GM12878 (cell line): ENCODE data around the gene UBXN6. TPM values are rescaled to one million over a fixed set of nuclear protein-coding genes. Genes with fewer than 3 reads are reported as not detected.

ENCODE experiments used
- ATAC-seq: fragments of 200-7000 bp; cut with Tn5 transposase; 3 replicates; pipeline ENCODE4 v1.9.1; 2020; ENCODE audit warnings: mild to moderate bottlenecking, moderate library complexity
- BruUV-seq: library from RNA; stranded (reverse); fragments of 400-500 nt; replicated peaks from 2 replicates; lab custom pipeline; 2021; lab: Mats Ljungman, UMichigan
- CTCF ChIA-PET: fragments of 300-600 bp; sonication (Branson Sonifier 250); formaldehyde crosslinking; extraction: SDS; loops from one replicate; lab custom pipeline; 2021; ENCODE audit warnings: inconsistent platforms; lab: Yijun Ruan, JAX
- POLR2A ChIA-PET: fragments of 350-600 bp; formaldehyde crosslinking; extraction: SDS; loops from one replicate; lab custom pipeline; 2021; ENCODE audit warnings: inconsistent platforms; lab: Charles Lee
- RAD21 ChIA-PET: fragments of 300-600 bp; sonication (Branson Sonifier 250); formaldehyde crosslinking; loops from one replicate; lab custom pipeline; 2023; ENCODE audit warnings: antibody characterized with exemption; ENCODE audit not compliant: unreplicated experiment; lab: Charles Lee
- SMC1A ChIA-PET: fragments of 300-600 bp; sonication (Branson Sonifier 250); formaldehyde crosslinking; loops from one replicate; lab custom pipeline; 2023; ENCODE audit not compliant: unreplicated experiment, uncharacterized antibody; lab: Charles Lee
- DNase-seq: peaks from one replicate; pipeline ENCODE4 v3.0.0-alpha.2; 2011; ENCODE audit warnings: low read depth, low spot score
- FAIRE-seq: peaks from 3 replicates; lab custom pipeline; 2011; peaks lifted over from hg19 to GRCh38; lab: Jason Lieb, UNC
- H2AFZ ChIP-seq: 2 replicates; pipeline ENCODE4 v1.6.0; 2011; ENCODE audit warnings: low read depth, low read length, control low read depth; ENCODE audit not compliant: control insufficient read depth
- H3K27ac ChIP-seq: 2 replicates; pipeline ENCODE4 v1.5.1; 2011; ENCODE audit warnings: control low read depth; ENCODE audit not compliant: control insufficient read depth, insufficient read depth
- H3K27me3 ChIP-seq, 2 experiments: replicated peaks in 1 of 2; 2 replicates each; pipeline versions ENCODE4 v1.6.0 to v1.6.1; 2011; ENCODE audit warnings: low read length in 1 of 2; ENCODE audit not compliant: control insufficient read depth in 2 of 2, insufficient read depth in 2 of 2
- H3K36me3 ChIP-seq, 2 experiments: 2 replicates each; pipeline ENCODE4 v1.5.1; 2011; ENCODE audit warnings: low read length in 1 of 2; ENCODE audit not compliant: control insufficient read depth in 2 of 2, insufficient read depth in 2 of 2
- H3K4me1 ChIP-seq: 2 replicates; pipeline ENCODE4 v1.6.1; 2011; ENCODE audit warnings: mild to moderate bottlenecking, low read length, moderate library complexity, mixed read lengths; ENCODE audit not compliant: control insufficient read depth, insufficient read depth
- H3K4me2 ChIP-seq: 2 replicates; pipeline ENCODE4 v1.6.0; 2011; ENCODE audit warnings: control low read depth; ENCODE audit not compliant: control insufficient read depth, insufficient read depth
- H3K4me3 ChIP-seq: fragments of 200-600 bp; sonication (generic); 2 replicates; pipeline ENCODE4 v1.5.1; 2016
- H3K79me2 ChIP-seq: 2 replicates; pipeline ENCODE4 v1.6.0; 2011; ENCODE audit warnings: low read length; ENCODE audit not compliant: control insufficient read depth, insufficient read depth
- H3K9ac ChIP-seq: 2 replicates; pipeline ENCODE4 v1.8.0; 2011; ENCODE audit warnings: low read length, control low read depth, mixed read lengths; ENCODE audit not compliant: control insufficient read depth, insufficient read depth
- H3K9me3 ChIP-seq: replicated peaks from 3 replicates; pipeline ENCODE4 v1.5.1; 2011; ENCODE audit warnings: mild to moderate bottlenecking, low read length; ENCODE audit not compliant: control insufficient read depth, insufficient read depth
- H4K20me1 ChIP-seq: 2 replicates; pipeline ENCODE4 v1.6.0; 2011; ENCODE audit not compliant: control insufficient read depth, insufficient read depth
- CHD2 ChIP-seq: IDR thresholded peaks from 2 replicates; pipeline ENCODE4 v1.6.1; 2011; ENCODE audit warnings: low read depth, low read length, improper control_type of control experiment, borderline replicate concordance
- FOXM1 ChIP-seq: IDR thresholded peaks from 2 replicates; pipeline ENCODE4 v1.6.1; 2012; ENCODE audit warnings: low read depth, mild to moderate bottlenecking, inconsistent platforms, low read length, moderate library complexity
- KAT2A ChIP-seq: conservative IDR thresholded peaks from 2 replicates; pipeline ENCODE4 v1.6.1; 2011; ENCODE audit warnings: low read depth, low read length; ENCODE audit not compliant: control insufficient read depth
- LARP7 ChIP-seq: fragments of 450-650 bp; IDR thresholded peaks from 2 replicates; pipeline ENCODE4 v1.6.1; 2017; ENCODE audit warnings: mild to moderate bottlenecking
- NFYB ChIP-seq: IDR thresholded peaks from 2 replicates; pipeline ENCODE4 v1.6.1; 2011; ENCODE audit warnings: low read depth, mild to moderate bottlenecking, low read length, improper control_type of control experiment, moderate library complexity; ENCODE audit not compliant: insufficient read depth
- PML ChIP-seq: IDR thresholded peaks from 2 replicates; pipeline ENCODE4 v1.6.1; 2012; ENCODE audit warnings: low read length, inconsistent platforms
- RAD21 ChIP-seq: IDR thresholded peaks from 2 replicates; pipeline ENCODE4 v1.6.1; 2011; ENCODE audit warnings: mild to moderate bottlenecking, low read depth, low read length, moderate library complexity; ENCODE audit not compliant: insufficient read depth
- SIX5 ChIP-seq: IDR thresholded peaks from 2 replicates; pipeline ENCODE4 v1.6.1; 2011; ENCODE audit warnings: mild to moderate bottlenecking, low read depth, low read length, moderate library complexity; ENCODE audit not compliant: severe bottlenecking
- SMARCA5 ChIP-seq: fragments of 450-650 bp; IDR thresholded peaks from 2 replicates; pipeline ENCODE4 v1.6.1; 2017; ENCODE audit warnings: mild to moderate bottlenecking
- TCF12 ChIP-seq: IDR thresholded peaks from 2 replicates; pipeline ENCODE4 v1.6.1; 2011; ENCODE audit warnings: low read depth, mild to moderate bottlenecking, low read length
- ZNF384 ChIP-seq: IDR thresholded peaks from 2 replicates; pipeline ENCODE4 v1.6.1; 2012; ENCODE audit warnings: low read depth, mild to moderate bottlenecking, low read length, improper control_type of control experiment, borderline replicate concordance
- ZNF592 ChIP-seq: fragments of 450-650 bp; IDR thresholded peaks from 2 replicates; pipeline ENCODE4 v1.6.1; 2017; ENCODE audit warnings: mild to moderate bottlenecking, moderate library complexity
- ZNF622 ChIP-seq: fragments of 450-650 bp; IDR thresholded peaks from 2 replicates; pipeline ENCODE4 v1.6.1; 2017; ENCODE audit warnings: mild to moderate bottlenecking, inconsistent platforms
- WGBS: methylation state at CpG from one replicate; pipeline ENCODE4 v1.1.6; 2016; ENCODE audit warnings: low lambda C conversion rate; ENCODE audit not compliant: insufficient replicate concordance, insufficient coverage; ENCODE audit errors: missing lambda C conversion rate; 5-methylcytosine and 5-hydroxymethylcytosine counted together
- in situ Hi-C: fragments of 300-500 bp; cut with MboI; formaldehyde crosslinking; loops from 9 replicates; pipeline ENCODE4 v1.14.3; 2018; ENCODE audit warnings: mixed read lengths
- intact Hi-C: fragments of 100-400 bp; cut with micrococcal nuclease; formaldehyde crosslinking; loops from one replicate; pipeline ENCODE4 v1.14.2; 2022; ENCODE audit not compliant: unreplicated experiment
- polyA plus RNA-seq, 11 experiments: library from polyadenylated mRNA; depleted of rRNA in 4 of 11; unstranded in 6 of 11; stranded (reverse) in 5 of 11; fragments of >200 nt; fragmentation: Nextera tagmentation in 4 of 11; fragmentation: Illumina TruSeq in 1 of 11; extraction: Ambion mirVana in 4 of 11; extraction: Trizol in 1 of 11; gene quantifications; 1 replicate in 1 of 11; 2 replicates in 10 of 11; pipeline versions ENCODE4 v1.2.1 to v1.2.3, GENCODE V29; 2011 to 2016; ENCODE audit warnings: inconsistent platforms in 2 of 11, missing spikeins in 2 of 11, low read depth in 1 of 11
- total RNA-seq, 4 experiments: library from RNA; depleted of rRNA in 3 of 4; stranded (reverse); fragments of >200 nt in 3 of 4; fragmentation: Illumina TruSeq in 1 of 4; extraction: Trizol in 1 of 4; gene quantifications; 2 replicates each; pipeline versions ENCODE4 v1.2.1 to v1.2.3, GENCODE V29; 2013 to 2021
- TF ChIP-seq, protein P1 (sequence below): fragments of 450-650 bp; formaldehyde crosslinking; IDR thresholded peaks from 2 replicates; pipeline ENCODE4 v1.5.0; 2022; ENCODE audit warnings: mild to moderate bottlenecking, missing genetic modification characterization

UBXN6 gene
- total and polyA plus RNA-seq, 10 of the 15 experiments (the other 5 are each of a cell fraction or from before 2014, with no cell fraction given) = 0.47 to 50.8 (median 13.0) TPM

DNA sequence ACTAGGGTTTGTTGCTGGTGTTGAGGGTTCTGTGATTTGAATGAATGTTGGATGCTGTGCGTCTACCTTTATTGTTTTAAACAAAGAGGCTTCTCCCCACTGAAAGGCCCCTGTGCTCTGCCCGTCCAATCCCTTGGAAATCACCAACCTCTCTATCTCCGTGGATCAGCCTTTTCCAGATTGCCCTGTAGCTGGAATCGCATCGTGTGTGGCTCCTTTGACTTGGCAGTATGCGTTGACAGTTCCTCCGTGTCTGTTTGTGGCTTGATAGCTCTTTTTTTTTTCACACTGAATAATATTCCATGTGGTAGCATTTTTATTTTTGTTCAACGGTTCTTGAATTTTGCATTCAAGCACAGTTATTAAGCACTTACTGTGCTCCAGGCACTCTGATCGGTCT is 23.2 kb downstream of the UBXN6 start (continued):
- TF ChIP-seq, protein P1, sequence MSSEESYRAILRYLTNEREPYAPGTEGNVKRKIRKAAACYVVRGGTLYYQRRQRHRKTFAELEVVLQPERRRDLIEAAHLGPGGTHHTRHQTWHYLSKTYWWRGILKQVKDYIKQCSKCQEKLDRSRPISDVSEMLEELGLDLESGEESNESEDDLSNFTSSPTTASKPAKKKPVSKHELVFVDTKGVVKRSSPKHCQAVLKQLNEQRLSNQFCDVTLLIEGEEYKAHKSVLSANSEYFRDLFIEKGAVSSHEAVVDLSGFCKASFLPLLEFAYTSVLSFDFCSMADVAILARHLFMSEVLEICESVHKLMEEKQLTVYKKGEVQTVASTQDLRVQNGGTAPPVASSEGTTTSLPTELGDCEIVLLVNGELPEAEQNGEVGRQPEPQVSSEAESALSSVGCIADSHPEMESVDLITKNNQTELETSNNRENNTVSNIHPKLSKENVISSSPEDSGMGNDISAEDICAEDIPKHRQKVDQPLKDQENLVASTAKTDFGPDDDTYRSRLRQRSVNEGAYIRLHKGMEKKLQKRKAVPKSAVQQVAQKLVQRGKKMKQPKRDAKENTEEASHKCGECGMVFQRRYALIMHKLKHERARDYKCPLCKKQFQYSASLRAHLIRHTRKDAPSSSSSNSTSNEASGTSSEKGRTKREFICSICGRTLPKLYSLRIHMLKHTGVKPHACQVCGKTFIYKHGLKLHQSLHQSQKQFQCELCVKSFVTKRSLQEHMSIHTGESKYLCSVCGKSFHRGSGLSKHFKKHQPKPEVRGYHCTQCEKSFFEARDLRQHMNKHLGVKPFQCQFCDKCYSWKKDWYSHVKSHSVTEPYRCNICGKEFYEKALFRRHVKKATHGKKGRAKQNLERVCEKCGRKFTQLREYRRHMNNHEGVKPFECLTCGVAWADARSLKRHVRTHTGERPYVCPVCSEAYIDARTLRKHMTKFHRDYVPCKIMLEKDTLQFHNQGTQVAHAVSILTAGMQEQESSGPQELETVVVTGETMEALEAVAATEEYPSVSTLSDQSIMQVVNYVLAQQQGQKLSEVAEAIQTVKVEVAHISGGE (CRISPR knock-in tag) = no peak

DNA sequence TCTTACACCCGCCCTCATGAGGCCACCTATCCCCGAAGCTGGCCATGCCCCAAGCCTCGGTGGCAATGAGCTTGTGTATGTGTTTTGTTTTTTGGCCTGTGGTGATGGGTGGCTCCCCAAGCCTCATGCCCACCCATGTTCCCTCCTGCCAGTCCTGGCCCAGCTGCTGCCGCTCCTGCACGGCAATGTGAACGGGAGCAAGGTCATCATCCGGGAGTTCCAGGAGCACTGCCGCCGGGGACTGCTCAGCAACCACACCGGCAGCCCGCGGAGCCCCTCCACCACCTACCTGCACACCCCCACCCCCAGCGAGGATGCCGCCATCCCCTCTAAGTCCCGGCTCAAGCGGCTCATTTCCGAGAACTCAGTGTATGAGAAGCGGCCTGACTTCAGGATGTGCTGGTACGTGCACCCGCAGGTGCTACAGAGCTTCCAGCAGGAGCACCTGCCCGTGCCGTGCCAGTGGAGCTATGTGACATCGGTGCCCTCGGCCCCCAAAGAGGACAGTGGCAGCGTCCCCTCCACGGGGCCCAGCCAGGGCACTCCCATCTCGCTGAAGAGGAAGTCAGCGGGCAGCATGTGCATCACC is 24.6 kb downstream of the UBXN6 start:
- no TSS peak for BruUV-seq
- Histone ChIP-seq H3K4me2 (no peak overlapping the region), H3K27ac (no peak overlapping the region), H3K4me3 (no peak overlapping the region)
- CTCF ChIA-PET = no interaction called here
- TF ChIP-seq PML = no peak
- TF ChIP-seq RAD21 = no peak
- no peak for TF ChIP-seq FOXM1
- no peak for TF ChIP-seq SMARCA5
- TF ChIP-seq KAT2A = no peak
- no peak for TF ChIP-seq ZNF384
- TF ChIP-seq LARP7 = no peak
- no peak for TF ChIP-seq CHD2
- TF ChIP-seq NFYB = no peak
- TF ChIP-seq ZNF622 = no peak
- TF ChIP-seq TCF12 = no peak
- no peak for TF ChIP-seq SIX5
- TF ChIP-seq ZNF592 = no peak
- TF ChIP-seq, all 136 proteins: peak for 0
- Histone ChIP-seq H3K27me3 (no peaks in the 10 kb centered on the region), H4K20me1 (no peaks in the 10 kb centered on the region), H3K9me3 (no peaks in the 10 kb centered on the region), H3K9ac (no peak overlapping the region; the same call in 1 of the 2 replicates), H3K4me1 (peaks cover 21% of the 10 kb centered on the region), H3K79me2 (no peaks in the 10 kb centered on the region), H3K36me3 (peaks cover 22 to 42% of the 10 kb centered on the region in 2 experiments), H2AFZ (no peak overlapping the region)
- DNase-seq = no peak
- 96% methylated on average over 27 of the region's 28 CpGs for WGBS
- intact Hi-C loops = no loop called here
- RAD21 ChIA-PET = no interaction called here
- ATAC-seq = no peak
- FAIRE-seq = no peak
- POLR2A ChIA-PET = no interaction called here
- in situ Hi-C loops = no loop called here
- SMC1A ChIA-PET = no interaction called here
